ENCODE data around the gene MMP24.

DNA sequence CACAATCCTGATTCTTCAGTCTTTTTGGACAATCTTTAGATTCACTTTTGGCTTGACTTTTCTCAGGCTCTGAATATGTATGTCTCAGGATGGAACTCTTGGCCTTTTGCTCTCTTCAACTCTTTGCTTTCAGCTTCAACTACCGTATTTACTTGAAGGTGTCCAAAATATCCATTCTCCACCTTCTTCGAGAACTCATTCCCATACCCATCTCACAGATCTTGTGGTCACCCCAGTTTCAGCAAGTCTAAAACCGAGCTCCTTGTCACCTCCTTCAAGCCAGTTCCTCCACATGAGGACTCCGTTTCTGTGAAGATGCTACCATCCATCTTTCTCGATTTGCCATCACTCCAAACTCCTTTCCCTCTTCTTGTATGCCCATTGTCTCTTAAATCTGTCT is 2.0 kb upstream of the MMP24 start:
- TF ChIP-seq EGR1 (IDR thresholded peaks at IDR 0.05; ENCODE audit: low read depth in 2 of 2), result no peak
- TF ChIP-seq, protein P1, sequence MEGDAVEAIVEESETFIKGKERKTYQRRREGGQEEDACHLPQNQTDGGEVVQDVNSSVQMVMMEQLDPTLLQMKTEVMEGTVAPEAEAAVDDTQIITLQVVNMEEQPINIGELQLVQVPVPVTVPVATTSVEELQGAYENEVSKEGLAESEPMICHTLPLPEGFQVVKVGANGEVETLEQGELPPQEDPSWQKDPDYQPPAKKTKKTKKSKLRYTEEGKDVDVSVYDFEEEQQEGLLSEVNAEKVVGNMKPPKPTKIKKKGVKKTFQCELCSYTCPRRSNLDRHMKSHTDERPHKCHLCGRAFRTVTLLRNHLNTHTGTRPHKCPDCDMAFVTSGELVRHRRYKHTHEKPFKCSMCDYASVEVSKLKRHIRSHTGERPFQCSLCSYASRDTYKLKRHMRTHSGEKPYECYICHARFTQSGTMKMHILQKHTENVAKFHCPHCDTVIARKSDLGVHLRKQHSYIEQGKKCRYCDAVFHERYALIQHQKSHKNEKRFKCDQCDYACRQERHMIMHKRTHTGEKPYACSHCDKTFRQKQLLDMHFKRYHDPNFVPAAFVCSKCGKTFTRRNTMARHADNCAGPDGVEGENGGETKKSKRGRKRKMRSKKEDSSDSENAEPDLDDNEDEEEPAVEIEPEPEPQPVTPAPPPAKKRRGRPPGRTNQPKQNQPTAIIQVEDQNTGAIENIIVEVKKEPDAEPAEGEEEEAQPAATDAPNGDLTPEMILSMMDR (IDR thresholded peaks at IDR 0.05; ENCODE audit: low read depth, low read length, missing input control), result no peak
- no peak for TF ChIP-seq YY1 (IDR thresholded peaks at IDR 0.05)
- no peak for TF ChIP-seq JUND (IDR thresholded peaks at IDR 0.05)
- TF ChIP-seq, protein P2, sequence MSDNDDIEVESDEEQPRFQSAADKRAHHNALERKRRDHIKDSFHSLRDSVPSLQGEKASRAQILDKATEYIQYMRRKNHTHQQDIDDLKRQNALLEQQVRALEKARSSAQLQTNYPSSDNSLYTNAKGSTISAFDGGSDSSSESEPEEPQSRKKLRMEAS (IDR thresholded peaks at IDR 0.05), result no peak
- TF ChIP-seq TAF1 (conservative IDR thresholded peaks at IDR 0.05), result no peak
- TF ChIP-seq, protein P3, sequence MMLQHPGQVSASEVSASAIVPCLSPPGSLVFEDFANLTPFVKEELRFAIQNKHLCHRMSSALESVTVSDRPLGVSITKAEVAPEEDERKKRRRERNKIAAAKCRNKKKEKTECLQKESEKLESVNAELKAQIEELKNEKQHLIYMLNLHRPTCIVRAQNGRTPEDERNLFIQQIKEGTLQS (IDR thresholded peaks at IDR 0.05), result no peak
- TF ChIP-seq, protein P4, sequence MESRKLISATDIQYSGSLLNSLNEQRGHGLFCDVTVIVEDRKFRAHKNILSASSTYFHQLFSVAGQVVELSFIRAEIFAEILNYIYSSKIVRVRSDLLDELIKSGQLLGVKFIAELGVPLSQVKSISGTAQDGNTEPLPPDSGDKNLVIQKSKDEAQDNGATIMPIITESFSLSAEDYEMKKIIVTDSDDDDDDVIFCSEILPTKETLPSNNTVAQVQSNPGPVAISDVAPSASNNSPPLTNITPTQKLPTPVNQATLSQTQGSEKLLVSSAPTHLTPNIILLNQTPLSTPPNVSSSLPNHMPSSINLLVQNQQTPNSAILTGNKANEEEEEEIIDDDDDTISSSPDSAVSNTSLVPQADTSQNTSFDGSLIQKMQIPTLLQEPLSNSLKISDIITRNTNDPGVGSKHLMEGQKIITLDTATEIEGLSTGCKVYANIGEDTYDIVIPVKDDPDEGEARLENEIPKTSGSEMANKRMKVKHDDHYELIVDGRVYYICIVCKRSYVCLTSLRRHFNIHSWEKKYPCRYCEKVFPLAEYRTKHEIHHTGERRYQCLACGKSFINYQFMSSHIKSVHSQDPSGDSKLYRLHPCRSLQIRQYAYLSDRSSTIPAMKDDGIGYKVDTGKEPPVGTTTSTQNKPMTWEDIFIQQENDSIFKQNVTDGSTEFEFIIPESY (IDR thresholded peaks at IDR 0.05), result no peak
- no peak for TF ChIP-seq FOXA1 (IDR thresholded peaks at IDR 0.05)
- no peak for TF ChIP-seq SP1 (IDR thresholded peaks at IDR 0.05)

Data from liver (tissue), 3 donors.